PC-9 (cell line): ENCODE results near the gene SLC39A13. TPM values are rescaled to one million over a fixed set of nuclear protein-coding genes. Genes with fewer than 3 reads are reported as not detected.
A peak's percentile ranks its signal among the peaks of the same experiment; 100 is the strongest.

Experiments
- BruUV-seq: library from RNA; stranded (reverse); fragments of 400-500 nt; replicated peaks from 2 replicates; lab custom pipeline; 2021; lab: Mats Ljungman, UMichigan
- CTCF ChIA-PET: fragments of 300-600 bp; sonication (Branson Sonifier 250); formaldehyde crosslinking; loops from one replicate; lab custom pipeline; 2022; ENCODE audit warnings: antibody characterized with exemption; lab: Charles Lee
- POLR2A ChIA-PET: fragments of 300-600 bp; sonication (Branson Sonifier 250); formaldehyde crosslinking; loops from one replicate; lab custom pipeline; 2022; ENCODE audit warnings: antibody characterized with exemption; ENCODE audit not compliant: unreplicated experiment; lab: Charles Lee
- DNase-seq, 2 experiments: peaks; one replicate each; pipeline versions ENCODE4 v3.0.0 to v3.0.0-alpha.2; 2015 to 2022; ENCODE audit warnings: mixed read lengths in 1 of 2
- H2AFZ ChIP-seq: fragments of 200-600 bp; sonication (generic); 2 replicates; pipeline ENCODE4 v1.8.1; 2017; ENCODE audit warnings: antibody characterized with exemption
- H3F3A ChIP-seq: fragments of 200-600 bp; sonication (generic); 2 replicates; pipeline ENCODE4 v1.8.1; 2017; ENCODE audit warnings: antibody characterized with exemption, mild to moderate bottlenecking, low read depth; ENCODE audit not compliant: insufficient read depth
- H3K27ac ChIP-seq: fragments of 200-600 bp; sonication (generic); 2 replicates; pipeline ENCODE4 v1.6.1; 2016; ENCODE audit warnings: mixed run types
- H3K27me3 ChIP-seq: fragments of 200-600 bp; sonication (generic); 2 replicates; pipeline ENCODE4 v1.6.1; 2016; ENCODE audit warnings: low read depth, mixed run types; ENCODE audit not compliant: insufficient read depth
- H3K36me3 ChIP-seq: fragments of 200-600 bp; sonication (generic); 2 replicates; pipeline ENCODE4 v1.6.1; 2016; ENCODE audit warnings: low read depth, mixed run types
- H3K4me1 ChIP-seq: fragments of 200-600 bp; sonication (generic); replicated peaks from 2 replicates; pipeline ENCODE4 v1.6.1; 2016; ENCODE audit warnings: mixed run types; ENCODE audit not compliant: insufficient read depth
- H3K4me2 ChIP-seq: fragments of 200-600 bp; sonication (generic); 2 replicates; pipeline ENCODE4 v1.6.1; 2017; ENCODE audit warnings: mixed run types
- H3K4me3 ChIP-seq: fragments of 200-600 bp; sonication (generic); 2 replicates; pipeline ENCODE4 v1.6.1; 2016; ENCODE audit warnings: mixed run types
- H3K79me2 ChIP-seq: fragments of 200-600 bp; sonication (generic); 2 replicates; pipeline ENCODE4 v1.6.1; 2017; ENCODE audit warnings: low read depth, mixed run types
- H3K9me2 ChIP-seq: fragments of 200-600 bp; sonication (generic); 2 replicates; pipeline ENCODE4 v1.8.1; 2017; ENCODE audit warnings: mild to moderate bottlenecking; ENCODE audit not compliant: insufficient read depth
- H3K9me3 ChIP-seq: fragments of 200-600 bp; sonication (generic); 2 replicates; pipeline ENCODE4 v1.8.1; 2016; ENCODE audit warnings: low read depth; ENCODE audit not compliant: insufficient read depth
- H4K20me1 ChIP-seq: fragments of 200-600 bp; sonication (generic); 2 replicates; pipeline ENCODE4 v1.8.1; 2017; ENCODE audit not compliant: insufficient read depth
- CTCF ChIP-seq: fragments of 200-600 bp; sonication (generic); conservative IDR thresholded peaks from 2 replicates; pipeline ENCODE4 v1.6.1; 2017; ENCODE audit warnings: mixed run types, antibody characterized with exemption, mild to moderate bottlenecking, moderate library complexity
- EZH2 ChIP-seq: fragments of 200-600 bp; sonication (generic); IDR thresholded peaks from 2 replicates; pipeline ENCODE4 v1.8.0; 2017; ENCODE audit warnings: antibody characterized with exemption, low read depth
- intact Hi-C: fragments of 100-400 bp; cut with micrococcal nuclease; formaldehyde crosslinking; loops from one replicate; pipeline ENCODE4 v1.10.0; 2022; ENCODE audit not compliant: unreplicated experiment
- total RNA-seq: library from RNA; stranded (reverse); gene quantifications from 2 replicates; pipeline ENCODE4 v1.2.3, GENCODE V29; 2021

The SLC39A13 gene
- total RNA-seq, 1 experiment from 2014 or later = 28.8 TPM

GRCh38 chr11:47411884-47412746 lies 3.7 kb downstream of the SLC39A13 start:
- Histone ChIP-seq H3K4me2 (no peak overlapping the region), H3K36me3 (no peaks in the 10 kb centered on the region), H3K27me3 (no peaks in the 10 kb centered on the region), H3K4me1 (peaks cover 38% of the 10 kb centered on the region), H4K20me1 (no peaks in the 10 kb centered on the region; the same call in none of the 2 replicates), H3K79me2 (no peaks in the 10 kb centered on the region), H2AFZ (no peak overlapping the region), H3K27ac (no peak overlapping the region), H3F3A (peaks cover 56% of the 10 kb centered on the region), H3K4me3 (no peak overlapping the region), H3K9me2 (no peaks in the 10 kb centered on the region), H3K9me3 (no peaks in the 10 kb centered on the region)
- peak in 1 of 2 experiments; percentile 55 for DNase-seq
- TF ChIP-seq EZH2 (no peak), CTCF (peak; percentile 83)
- POLR2A ChIA-PET = interaction anchor here (0.7 kb wide), 2 partner anchors 141 to 173 kb away, joined by 3 to 6 read pairs; no protein-coding TSS in a partner anchor
- intact Hi-C loops = no loop called here
- CTCF ChIA-PET = interaction anchor here (0.5 to 1.1 kb wide), 8 partner anchors 9 to 265 kb away, joined by 3 to 10 read pairs (median 4); no protein-coding TSS in a partner anchor
- no TSS peak for BruUV-seq

GRCh38 chr11:47413351-47413750 lies 5.0 kb downstream of the SLC39A13 start:
- Histone ChIP-seq H3K27me3 (no peaks in the 10 kb centered on the region), H3K4me3 (no peak overlapping the region), H3K4me1 (peaks cover 33% of the 10 kb centered on the region), H3K36me3 (no peaks in the 10 kb centered on the region), H3K79me2 (no peaks in the 10 kb centered on the region), H3K27ac (no peak overlapping the region), H3F3A (peaks cover 60% of the 10 kb centered on the region; the same call in 1 of the 2 replicates), H3K4me2 (no peak overlapping the region), H2AFZ (no peak overlapping the region), H3K9me3 (no peaks in the 10 kb centered on the region), H3K9me2 (no peaks in the 10 kb centered on the region), H4K20me1 (no peaks in the 10 kb centered on the region; the same call in none of the 2 replicates)
- no TSS peak for BruUV-seq
- CTCF ChIA-PET = no interaction called here
- intact Hi-C loops = no loop called here
- TF ChIP-seq EZH2 (no peak), CTCF (no peak)
- DNase-seq = no peak
- POLR2A ChIA-PET = no interaction called here

GRCh38 chr11:47413908-47414684 lies 5.7 kb downstream of the SLC39A13 start:
- TF ChIP-seq EZH2 (no peak), CTCF (no peak)
- H3K36me3 ChIP-seq = no peaks in the 10 kb centered on the region
- H3K27ac ChIP-seq = no peak overlapping the region
- no peaks in the 10 kb centered on the region for H3K27me3 ChIP-seq
- H3K9me3 ChIP-seq = no peaks in the 10 kb centered on the region
- CTCF ChIA-PET = no interaction called here
- no peaks in the 10 kb centered on the region for H3K79me2 ChIP-seq
- no peak overlapping the region for H3K4me3 ChIP-seq
- peaks cover 30% of the 10 kb centered on the region for H3K4me1 ChIP-seq
- no TSS peak for BruUV-seq
- POLR2A ChIA-PET = no interaction called here
- no peak overlapping the region for H2AFZ ChIP-seq
- H3K4me2 ChIP-seq = no peak overlapping the region
- intact Hi-C loops = no loop called here
- H3K9me2 ChIP-seq = no peaks in the 10 kb centered on the region
- DNase-seq = no peak
- H3F3A ChIP-seq = peaks cover 58% of the 10 kb centered on the region; the same call in 1 of the 2 replicates
- H4K20me1 ChIP-seq = no peaks in the 10 kb centered on the region; the same call in none of the 2 replicates
